RPMI7951 (cell line): Measurements from ENCODE around the gene MICAL1. TPM values are rescaled to one million over a fixed set of nuclear protein-coding genes. Genes with fewer than 3 reads are reported as not detected.
A peak's percentile ranks its signal among the peaks of the same experiment; 100 is the strongest.

Experiments
- DNase-seq: peaks from one replicate; pipeline ENCODE4 v3.0.0-alpha.2; 2012; ENCODE audit warnings: low read depth
- total RNA-seq: library from RNA; depleted of rRNA; stranded (reverse); fragments of >200 nt; shearing (Covaris generic); gene quantifications from 2 replicates; pipeline ENCODE4 v1.2.3, GENCODE V29; 2014

The MICAL1 gene
- total RNA-seq, 1 experiment from 2014 or later = 19.9 TPM

DNA sequence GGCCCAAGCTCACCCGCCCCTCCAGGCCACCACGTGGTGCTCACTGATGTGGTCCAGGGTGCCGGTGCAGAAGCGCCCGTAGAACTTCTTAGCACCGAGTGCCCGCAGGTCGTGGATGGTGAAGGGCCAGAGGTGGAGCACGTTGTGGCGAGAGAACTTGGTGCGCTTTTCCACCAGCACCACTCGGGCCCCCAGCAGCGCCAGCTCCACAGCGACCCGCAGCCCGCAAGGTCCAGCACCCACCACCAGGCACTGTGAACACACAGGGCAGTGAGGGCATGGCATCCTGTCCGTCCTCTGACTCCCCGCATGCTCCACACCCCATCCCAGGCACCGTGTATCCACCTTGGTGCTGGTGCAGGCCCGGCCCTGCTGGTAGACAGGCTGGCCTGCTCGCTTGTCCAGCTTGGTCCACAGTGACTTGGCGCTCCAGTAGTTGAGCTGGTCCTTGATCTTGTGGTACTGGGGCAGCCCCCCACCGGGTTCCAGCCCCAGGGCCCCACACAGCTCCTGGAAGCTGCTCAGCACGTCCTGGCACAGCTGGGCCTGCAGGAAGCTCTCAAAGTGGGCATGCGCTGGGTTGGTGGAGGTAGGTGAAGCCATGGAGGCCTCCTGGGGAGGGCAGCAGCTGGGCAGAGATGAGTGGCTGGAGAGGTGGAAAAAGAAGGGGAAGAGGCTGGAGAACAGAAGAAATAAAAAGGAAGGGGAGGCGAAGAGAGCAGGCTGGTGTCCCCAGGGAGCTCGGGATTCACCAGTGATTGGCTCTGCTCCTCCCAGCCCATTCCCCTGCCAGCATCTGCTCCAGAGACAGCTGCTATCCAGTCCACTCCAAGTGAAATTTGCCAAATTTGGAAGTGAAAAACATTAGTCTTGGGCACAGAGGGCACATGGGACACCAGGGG, 1.7 kb downstream of the MICAL1 start:
- DNase-seq = peak; percentile 28

DNA sequence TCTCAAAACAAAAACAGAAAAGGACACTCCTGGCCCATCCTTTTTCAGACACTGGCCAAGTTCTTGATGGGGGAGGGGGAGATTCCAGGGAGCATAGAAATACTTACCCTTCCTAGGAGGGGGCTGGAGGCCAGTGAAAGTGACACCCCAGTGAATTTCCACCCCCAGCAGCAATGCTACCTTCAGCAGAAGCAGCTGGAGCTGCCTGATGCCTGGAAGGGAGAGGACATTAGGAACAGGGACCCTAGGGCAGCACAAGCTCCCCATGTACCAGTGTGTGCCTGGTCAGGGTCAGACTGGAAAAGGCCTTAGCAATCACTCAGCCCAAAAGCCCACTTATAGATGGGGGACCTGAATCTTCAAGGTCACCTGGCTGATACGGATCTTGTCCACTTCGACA, 2.4 kb downstream of the MICAL1 start:
- DNase-seq = no peak

DNA sequence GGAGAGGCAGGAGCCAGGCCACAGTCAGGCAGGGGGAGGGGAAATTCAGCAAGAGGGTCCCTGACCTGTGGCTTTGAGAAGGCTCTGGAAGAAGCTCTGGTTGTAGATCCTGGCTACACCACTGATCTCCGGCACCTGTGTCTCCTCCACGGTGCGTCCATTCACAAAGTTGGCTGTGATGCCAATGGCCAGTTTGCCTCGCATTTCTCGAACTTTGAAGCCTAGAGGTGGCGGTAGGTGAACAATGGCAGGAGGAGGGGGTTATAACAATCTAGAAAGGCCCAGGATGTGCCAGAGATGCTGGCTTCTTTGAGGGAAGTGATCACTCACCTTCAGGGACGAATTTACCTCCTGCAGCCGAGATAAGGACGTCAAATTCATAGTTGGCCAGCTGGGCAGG, 3.4 kb downstream of the MICAL1 start:
- DNase-seq = no peak

DNA sequence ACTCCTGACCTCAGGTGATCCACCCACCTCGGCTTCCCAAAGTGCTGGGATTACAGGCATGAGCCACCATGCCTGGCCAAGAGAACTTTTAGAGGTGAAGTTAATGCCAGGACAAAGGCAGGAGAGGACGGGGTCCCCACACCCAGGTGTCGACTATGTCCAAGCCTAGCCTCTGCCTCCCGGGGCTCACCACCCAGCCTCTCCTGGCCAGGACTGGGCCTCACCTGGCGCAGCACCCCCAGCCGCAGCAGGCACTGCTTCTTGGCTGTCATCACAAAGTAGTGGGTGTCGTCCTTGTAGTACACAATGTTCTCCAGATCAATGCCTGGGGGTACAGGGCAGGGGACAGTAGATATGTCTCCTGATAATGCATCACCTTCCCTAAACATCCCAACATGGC, 4.2 kb downstream of the MICAL1 start:
- no peak for DNase-seq

DNA sequence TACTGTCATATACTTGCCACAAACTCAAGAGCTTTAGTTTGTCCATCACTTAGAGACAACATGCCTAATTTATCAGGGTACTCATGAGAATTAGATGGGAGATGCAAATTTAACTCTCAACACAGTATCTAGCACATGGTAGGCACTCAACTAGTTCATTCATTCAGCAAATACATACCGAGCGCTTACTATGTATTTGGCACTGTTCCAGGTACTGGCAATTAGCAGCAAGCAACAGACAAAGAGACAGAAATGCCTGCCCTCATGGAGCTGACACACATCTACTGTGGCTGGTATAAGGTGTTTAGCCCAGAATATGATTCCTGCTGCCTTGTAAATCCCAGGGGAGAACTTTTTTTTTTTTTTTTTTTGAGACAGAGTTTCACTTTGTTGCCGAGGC, 4.8 kb downstream of the MICAL1 start:
- DNase-seq = no peak

DNA sequence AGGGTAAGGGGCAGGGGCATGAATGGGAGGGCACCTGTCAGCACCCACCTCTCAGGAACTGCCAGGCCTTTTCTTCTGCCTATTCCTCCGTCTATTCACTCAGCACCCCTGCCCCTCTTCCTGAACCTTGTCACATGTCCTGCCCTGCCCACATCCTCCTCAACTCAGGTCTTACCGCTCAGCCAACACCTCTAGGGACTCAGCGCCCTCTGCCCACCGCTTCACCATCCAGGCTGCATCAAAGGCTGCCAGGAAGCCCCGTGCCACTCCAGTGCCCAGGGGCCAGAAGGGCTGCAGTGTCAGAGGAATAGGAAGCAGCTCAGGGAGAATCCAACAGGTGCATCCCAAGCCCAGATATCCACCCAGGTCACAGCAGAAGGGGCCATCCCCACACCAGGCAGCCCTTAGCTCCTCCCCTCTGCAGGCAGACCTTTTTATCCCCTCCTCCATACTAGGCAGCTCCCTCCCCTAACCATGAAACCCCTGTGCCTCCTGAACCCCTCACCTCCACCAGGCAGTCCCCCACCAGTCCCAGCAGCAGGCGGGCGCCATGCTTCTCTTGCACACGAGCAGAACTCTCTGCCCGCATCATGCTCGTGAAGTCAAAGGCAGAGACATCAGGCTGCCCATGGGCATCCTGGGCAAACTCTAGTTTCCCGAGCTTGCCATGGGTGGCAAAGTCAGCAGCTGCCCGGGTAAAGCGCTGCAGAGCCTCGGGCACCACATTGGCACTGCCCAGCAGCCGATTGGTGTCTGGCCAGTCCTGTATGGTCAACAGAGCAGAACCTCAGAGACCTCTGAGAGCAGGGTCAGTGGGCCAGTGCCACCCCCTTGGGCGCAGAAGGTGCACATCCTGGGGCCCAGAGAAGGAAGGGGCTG, 5.5 kb downstream of the MICAL1 start:
- no peak for DNase-seq

DNA sequence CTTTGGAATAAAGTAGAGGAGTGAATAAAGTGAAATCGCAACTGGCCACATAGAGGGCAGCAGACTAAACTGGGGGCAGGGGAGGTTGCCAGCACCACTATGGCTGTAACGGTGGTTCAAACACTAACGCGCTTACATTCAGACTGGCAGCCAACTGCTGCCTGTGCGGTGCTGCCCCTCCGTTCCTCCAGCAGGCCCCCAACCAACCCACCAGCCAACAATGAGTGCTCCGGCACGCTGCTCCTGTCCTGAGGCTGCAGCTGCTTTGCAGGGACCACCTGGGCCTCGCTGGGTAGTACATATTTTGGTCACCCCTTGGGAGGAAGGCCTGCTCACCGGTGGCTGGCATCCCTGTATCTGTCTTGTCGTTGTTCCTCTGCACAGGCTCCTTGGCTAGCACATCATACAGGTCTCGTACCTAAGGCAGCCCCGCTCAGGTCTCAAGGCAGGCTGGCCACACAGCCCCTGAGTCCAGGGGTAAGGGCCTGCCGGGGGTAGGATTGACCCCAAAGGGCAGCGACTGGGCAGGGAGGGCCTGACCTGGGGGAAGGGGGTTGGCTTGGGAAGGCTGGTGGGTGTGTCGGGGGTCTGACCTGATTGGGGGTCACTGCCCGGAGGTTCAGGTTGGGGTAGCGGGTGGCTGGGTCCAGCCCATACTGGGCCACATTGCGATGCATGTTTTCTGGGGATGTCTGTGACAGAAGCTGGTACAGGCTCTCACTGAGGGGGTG, 6.3 kb downstream of the MICAL1 start:
- DNase-seq = no peak

DNA sequence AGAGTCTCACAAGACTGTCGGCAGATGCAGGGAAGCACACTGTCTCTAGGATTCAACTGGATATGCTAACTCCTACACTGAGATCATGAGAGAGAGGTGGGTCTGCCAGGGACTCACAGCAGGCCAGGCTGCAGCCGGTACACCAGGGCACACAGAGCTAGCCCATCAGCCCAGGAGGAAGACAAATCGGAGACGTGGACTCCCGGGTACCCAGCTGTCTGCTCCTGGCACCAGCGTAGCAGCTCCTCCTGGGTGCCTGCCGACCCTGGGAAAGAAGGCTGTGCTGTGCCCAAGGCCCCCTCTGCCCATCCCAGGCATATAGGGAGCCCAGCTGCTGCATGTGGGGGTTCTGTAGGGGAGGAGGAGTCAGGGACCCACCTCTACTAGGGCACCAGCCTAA, 7.0 kb downstream of the MICAL1 start:
- DNase-seq = no peak

DNA sequence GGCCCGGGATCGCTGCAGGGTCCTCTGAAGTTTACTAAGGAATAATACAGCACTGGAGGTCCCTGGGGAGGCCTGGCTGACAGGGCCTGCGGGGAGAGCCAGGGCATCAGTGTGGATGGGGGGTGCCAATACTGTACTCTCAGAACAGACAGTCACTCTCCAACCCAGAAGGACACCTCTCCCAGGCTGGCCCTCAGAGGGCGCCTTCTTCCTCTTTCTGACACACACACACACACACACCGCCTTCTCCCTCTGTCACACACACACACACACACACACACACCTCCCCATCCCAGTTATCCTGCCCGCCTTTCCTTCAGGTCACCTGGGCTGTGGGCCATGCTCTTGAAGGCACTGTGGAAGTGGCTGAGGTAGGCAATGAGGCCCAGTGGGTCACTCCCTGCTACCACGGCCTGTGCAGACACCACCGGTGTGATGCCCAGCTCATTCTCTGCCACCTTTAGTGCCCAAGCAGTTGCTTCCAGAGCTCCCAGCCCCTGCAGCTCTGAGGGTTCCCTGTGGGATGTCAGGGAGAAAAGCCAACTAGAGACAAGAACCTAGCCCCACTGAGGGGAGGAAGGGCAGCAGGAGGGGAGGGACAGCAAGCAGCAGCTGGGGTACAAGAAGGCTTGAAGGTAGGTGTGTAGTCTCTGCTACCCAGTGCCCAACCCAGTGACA, 7.6 kb downstream of the MICAL1 start:
- DNase-seq = no peak

DNA sequence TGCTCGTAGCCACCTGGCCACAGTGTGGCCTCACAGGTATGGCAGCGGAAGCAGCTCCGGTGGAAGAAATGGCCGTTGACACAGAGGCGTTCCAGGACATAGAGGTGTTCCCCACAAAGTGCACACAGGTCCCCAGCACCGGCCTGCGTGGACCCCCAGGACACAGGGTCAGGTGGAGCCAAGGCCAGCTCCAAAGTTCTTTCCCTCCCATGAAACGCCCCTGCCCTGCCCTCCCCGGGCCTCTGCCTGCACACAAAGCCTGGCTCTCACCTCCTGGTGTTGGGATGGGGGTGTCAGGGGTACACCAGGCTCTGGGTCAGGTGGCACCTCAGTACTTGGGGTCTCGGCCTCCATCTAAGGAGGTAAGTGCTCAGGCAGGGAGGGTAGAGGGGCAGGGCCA, 8.5 kb downstream of the MICAL1 start:
- no peak for DNase-seq

DNA sequence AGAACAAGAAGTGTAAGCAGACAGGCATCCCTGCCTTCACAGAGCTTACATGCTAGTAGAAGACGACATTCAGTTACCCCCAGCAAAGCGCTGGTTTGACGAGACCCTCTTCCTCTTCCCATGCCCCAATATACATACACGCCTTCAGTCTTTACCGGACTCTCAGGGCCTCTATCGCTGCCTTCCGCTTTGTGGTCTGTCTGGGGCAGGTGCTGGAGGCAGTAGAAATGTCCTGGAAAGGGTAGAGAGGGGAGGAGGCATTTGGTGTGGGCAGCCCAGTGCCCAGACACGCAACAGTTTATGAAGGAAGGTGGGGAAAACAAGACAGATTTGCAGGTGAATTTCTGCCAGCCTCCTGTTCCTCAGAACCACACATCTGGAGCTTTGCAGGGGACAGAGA, 9.0 kb downstream of the MICAL1 start:
- no peak for DNase-seq

DNA sequence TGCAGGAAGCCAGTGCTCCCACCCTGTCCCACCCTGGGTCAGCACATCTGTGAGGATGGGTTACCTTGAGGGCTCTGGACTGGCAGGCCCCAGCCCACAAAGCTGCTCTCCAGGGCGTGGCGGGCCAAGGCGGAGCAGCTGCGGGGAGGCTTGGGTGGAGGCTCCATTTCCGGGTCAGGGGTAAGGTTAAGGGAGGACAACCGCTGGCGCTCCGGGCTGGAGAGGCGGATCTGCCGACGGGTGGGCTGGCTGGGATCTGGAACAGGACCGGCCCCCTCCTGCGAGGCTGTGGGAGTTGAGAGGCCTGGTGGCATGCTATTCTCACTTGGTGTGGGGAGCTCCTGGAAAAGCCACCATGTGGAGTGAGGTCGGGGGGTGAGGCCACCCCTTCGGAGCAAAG, 9.5 kb downstream of the MICAL1 start:
- DNase-seq = no peak

DNA sequence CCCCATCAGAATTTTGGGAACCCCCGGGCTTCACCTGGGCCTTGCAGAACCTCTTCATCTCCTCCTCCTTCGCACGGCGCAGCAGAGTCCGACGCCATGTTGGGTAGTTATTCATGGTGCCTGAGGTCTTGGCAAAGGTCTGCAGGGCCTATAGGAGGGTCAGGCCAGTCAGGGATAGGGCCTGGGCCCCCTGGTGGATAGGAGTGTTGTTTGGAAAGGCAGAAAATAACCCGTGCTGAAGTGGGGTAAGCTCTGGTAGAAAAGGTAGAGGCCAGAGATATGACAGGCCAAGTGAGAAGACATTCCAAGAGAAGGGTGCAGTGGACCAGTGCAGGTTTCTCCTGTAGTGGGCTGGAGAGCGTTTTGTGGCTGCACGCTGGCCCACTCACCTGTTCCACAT, 10.2 kb downstream of the MICAL1 start:
- DNase-seq = no peak

DNA sequence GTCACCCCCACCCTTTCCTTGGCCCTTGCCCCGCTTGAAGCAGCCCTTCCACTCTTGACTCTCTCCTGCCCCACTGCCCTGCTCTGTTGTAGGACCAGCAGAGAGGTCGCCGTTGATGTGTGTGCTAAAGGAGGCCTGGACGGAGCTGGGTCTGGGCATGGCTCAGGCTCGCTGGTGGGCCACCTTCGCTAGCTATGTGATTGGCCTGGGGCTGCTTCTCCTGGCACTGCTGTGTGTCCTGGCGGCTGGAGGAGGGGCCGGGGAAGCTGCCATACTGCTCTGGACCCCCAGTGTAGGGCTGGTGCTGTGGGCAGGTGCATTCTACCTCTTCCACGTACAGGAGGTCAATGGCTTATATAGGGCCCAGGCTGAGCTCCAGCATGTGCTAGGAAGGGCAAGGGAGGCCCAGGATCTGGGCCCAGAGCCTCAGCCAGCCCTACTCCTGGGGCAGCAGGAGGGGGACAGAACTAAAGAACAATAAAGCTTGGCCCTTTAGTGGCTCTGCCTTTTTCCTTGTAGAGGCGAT, 12.1 kb downstream of the MICAL1 start:
- no peak for DNase-seq

DNA sequence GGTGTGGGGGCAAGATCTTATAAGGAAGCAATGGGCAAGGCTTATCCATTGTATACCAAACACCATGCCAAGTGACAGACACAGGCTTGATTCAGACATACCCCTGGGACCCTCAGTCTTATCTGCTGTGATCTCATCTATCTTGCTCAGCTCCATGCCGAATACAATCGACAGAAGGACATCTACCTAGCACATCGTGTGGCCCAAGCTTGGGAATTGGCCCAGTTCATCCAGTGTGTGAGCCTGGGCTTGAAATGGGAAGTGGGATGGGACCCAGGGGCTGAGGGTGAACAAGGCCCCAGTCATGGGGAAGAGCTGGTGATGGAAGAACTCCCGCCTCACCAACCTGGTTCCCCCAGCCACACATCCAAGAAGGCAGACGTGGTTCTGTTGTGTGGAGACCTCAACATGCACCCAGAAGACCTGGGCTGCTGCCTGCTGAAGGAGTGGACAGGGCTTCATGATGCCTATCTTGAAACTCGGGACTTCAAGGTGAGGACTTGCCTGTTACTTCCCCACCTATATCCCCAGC, 13.1 kb downstream of the MICAL1 start:
- no peak for DNase-seq

DNA sequence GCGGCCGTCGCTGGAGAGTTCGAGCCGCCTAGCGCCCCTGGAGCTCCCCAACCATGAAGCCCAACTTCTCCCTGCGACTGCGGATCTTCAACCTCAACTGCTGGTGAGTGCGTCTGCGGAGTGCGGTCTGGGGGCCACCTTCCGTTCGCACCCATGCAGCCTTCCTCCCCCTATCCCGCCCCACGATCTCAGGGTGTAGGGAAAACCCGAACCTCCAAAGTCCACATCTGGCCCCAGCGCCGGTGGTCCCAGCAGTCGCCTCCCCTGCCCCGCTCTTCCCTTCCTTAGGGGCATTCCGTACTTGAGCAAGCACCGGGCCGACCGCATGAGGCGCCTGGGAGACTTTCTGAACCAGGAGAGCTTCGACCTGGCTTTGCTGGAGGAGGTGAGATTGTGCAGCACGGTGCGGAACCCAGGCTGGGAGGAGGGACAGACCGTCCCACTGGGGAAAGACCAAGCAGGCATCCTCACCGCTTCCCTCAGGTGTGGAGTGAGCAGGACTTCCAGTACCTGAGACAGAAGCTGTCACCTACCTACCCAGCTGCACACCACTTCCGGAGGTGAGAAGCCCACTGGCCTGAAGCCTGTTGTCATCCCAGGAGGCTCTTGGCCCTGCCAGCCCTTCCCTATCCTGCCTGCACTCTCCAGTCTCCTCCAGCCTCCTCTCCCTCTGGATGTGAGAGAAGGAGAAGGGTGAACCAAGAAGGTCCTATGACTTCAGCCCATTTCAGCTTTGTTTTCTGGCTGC, 14.3 kb downstream of the MICAL1 start:
- DNase-seq = peak; percentile 43

DNA sequence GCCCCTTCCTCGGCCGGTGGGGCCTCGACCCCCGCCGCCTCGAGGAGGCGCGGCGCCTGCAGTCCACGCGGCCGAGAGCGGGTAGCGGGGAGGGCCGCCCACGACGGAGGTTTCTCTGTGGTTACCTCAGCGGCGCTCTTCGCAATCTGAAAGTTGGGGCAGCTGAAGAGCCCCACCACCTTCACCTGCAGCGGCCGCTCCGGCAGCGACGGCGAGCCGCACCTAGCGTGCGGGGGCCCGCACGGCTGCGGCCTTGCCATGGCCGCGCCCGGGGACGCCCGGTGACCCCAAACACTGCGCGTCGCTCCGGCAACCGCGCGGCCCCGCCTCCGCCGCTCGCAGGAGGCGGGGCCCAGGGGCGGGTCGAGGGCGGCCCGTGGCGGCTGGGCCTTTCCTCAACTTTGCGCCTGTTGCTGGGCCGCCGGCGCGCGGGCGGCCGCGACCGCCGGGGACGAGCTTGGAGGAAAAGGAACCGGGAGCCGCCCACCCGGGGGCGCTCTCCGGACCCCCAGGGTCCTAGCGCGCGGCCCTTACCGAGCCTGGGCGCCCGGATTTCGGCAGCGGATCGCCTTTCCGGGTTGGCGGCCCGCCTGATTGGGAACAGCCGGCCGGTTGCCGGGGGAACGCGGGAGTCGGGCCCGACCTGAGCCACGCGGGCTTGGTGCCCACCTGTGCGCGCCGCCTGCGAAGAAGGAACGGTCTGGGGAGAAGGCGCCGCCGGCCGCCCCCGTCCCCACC, 15.1 kb downstream of the MICAL1 start, which contains the start of the genes PPIL6 and SMPD2:
PPIL6 (minus strand) TSS at position 298 of the 738 bp plus-strand sequence; CDS start at position 260, 38 bp downstream.
SMPD2 (plus strand) TSS at position 394 of the 738 bp plus-strand sequence. CDS start 398 bp downstream, outside the sequence.
- DNase-seq = peak; percentile 85

DNA sequence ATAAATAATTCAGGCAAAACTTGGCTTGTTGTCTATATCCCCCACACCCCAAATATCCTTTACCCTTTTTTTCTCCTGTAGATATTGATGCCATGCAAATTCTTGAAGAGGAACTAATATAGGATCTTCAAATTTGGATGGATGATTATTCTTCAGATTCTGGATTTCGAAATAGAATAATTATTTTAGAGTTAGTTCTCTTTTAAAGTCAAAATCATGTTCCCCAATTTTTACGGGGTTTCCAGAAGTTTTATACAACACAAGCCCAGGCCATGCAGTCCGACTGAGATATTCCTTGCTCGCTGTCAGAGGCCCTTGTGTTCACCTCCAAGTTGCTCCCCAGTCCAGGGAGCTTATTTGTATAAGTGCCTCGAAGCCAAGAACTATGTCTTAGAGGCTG, 19.5 kb downstream of the MICAL1 start:
- no peak for DNase-seq

DNA sequence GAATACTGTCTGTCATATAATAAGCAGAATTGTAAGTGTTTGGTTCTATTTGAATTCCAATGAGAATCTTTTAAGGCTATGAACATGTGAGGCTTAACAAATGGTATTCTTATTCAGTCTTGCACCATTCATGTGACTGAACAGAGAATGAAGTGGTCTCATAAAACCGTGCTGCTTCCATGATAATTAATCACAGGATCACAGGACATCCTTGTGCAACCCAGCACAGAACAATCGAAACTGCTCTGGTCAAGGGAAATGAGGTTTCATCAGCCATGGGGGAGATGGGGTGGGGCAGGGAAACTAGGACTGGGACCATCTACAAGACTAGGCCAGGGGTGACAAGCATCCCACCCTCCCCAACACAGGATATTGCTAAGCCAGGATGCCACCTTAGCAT, 21.1 kb downstream of the MICAL1 start:
- DNase-seq = no peak
